ENCODE data around the gene GPHA2. TPM values are rescaled to one million over a fixed set of nuclear protein-coding genes. Genes with fewer than 3 reads are reported as not detected.

GPHA2 gene
- total and polyA plus RNA-seq, 10 of the 15 experiments (the other 5 are each of a cell fraction or from before 2014, with no cell fraction given) = not detected

DNA sequence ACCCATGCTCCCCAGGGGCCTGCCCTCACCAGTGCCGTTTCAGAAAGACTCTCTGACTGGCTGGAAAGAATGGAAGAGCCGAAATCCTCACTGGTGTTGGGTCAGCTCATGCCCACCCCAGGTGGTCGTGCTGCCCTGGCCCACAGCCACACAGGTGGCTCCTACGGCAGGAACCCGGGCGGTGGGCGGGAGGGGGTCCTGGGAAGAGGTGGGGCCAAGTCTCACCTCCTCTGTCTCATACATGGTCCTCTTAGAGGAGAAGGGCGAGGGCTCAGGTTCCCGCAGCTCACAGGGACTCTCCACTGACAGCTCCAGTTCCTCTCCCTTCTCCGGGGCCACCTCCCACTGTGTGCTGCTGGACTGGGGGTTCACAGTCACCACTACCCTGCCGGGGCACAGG, 26.9 kb downstream of the GPHA2 start (continued):
- no peak for TF ChIP-seq FOXK2 (IDR thresholded peaks at IDR 0.05)
- no peak for TF ChIP-seq RFX5 (IDR thresholded peaks at IDR 0.05; ENCODE audit: low read depth, low read length)
- no peak for TF ChIP-seq TCF7 (IDR thresholded peaks at IDR 0.05; ENCODE audit: borderline replicate concordance)
- TF ChIP-seq BACH1 (IDR thresholded peaks at IDR 0.05; ENCODE audit: borderline replicate concordance) = no peak
- TF ChIP-seq CHD2 (IDR thresholded peaks at IDR 0.05; ENCODE audit: borderline replicate concordance, low read depth, low read length) = no peak
- no peak for TF ChIP-seq MYB (IDR thresholded peaks at IDR 0.05; ENCODE audit: borderline replicate concordance, low read depth, low read length)
- no peak for TF ChIP-seq MEF2B (IDR thresholded peaks at IDR 0.05; ENCODE audit: partially characterized antibody, poor library complexity, severe bottlenecking)
- TF ChIP-seq, protein P1, sequence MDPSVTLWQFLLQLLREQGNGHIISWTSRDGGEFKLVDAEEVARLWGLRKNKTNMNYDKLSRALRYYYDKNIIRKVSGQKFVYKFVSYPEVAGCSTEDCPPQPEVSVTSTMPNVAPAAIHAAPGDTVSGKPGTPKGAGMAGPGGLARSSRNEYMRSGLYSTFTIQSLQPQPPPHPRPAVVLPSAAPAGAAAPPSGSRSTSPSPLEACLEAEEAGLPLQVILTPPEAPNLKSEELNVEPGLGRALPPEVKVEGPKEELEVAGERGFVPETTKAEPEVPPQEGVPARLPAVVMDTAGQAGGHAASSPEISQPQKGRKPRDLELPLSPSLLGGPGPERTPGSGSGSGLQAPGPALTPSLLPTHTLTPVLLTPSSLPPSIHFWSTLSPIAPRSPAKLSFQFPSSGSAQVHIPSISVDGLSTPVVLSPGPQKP (IDR thresholded peaks at IDR 0.05; ENCODE audit: low read depth, low read length) = no peak
- TF ChIP-seq MEF2A (IDR thresholded peaks at IDR 0.05; ENCODE audit: insufficient read depth, low read depth, low read length) = no peak

DNA sequence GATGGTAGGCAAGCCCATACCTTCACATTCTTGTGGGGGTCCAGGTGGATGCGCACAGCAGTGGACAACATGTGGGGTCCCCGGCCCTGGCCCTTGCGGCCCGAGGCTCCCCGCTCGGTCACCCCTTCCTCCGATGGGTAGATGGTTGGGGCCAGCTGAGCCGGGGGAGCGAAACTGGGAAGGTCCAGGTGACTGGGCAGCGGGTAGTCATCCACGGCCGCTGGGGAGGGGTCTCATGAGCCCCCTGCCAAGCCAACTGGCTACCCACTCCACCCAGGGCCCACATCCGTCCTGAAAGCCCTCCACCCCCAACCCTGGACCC, 29.4 kb downstream of the GPHA2 start:
- POLR2A ChIA-PET = no interaction called here
- RAD21 ChIA-PET (ENCODE audit: unreplicated experiment) = no interaction called here
- no peaks in the 10 kb centered on the region for H3K9me3 ChIP-seq (replicated peaks; ENCODE audit: control insufficient read depth, insufficient read depth, low read length)
- intact Hi-C loops (cut with micrococcal nuclease; ENCODE audit: unreplicated experiment) (no loop called here), in situ Hi-C loops (cut with MboI) (no loop called here)
- no peak for DNase-seq (ENCODE audit: low read depth, low spot score)
- CTCF ChIA-PET = no interaction called here
- BruUV-seq (replicated peaks) = no TSS peak
- H3K36me3 ChIP-seq (ENCODE audit: control insufficient read depth in 2 of 2, insufficient read depth in 2 of 2, low read length in 1 of 2) = peaks cover 0 to 7% of the 10 kb centered on the region in 2 experiments; a peak in 3 of 4 replicates
- H4K20me1 ChIP-seq (ENCODE audit: control insufficient read depth, insufficient read depth) = no peaks in the 10 kb centered on the region
- no peak overlapping the region for H3K4me3 ChIP-seq
- no peak overlapping the region for H3K27ac ChIP-seq (ENCODE audit: control insufficient read depth, insufficient read depth)
- SMC1A ChIA-PET (ENCODE audit: uncharacterized antibody, unreplicated experiment) = no interaction called here
- no peak for FAIRE-seq
- H2AFZ ChIP-seq (ENCODE audit: control insufficient read depth, low read depth, low read length) = no peak overlapping the region
- 87% methylated on average over 13 of the region's 13 CpGs for WGBS (ENCODE audit: insufficient coverage, insufficient replicate concordance, low lambda C conversion rate, missing lambda C conversion rate)
- H3K79me2 ChIP-seq (ENCODE audit: control insufficient read depth, insufficient read depth, low read length) = no peaks in the 10 kb centered on the region
- H3K27me3 ChIP-seq (replicated peaks in 1 of 2; ENCODE audit: control insufficient read depth in 2 of 2, insufficient read depth in 2 of 2, low read length in 1 of 2) = no peaks in the 10 kb centered on the region
- no peak for ATAC-seq
- H3K4me1 ChIP-seq (ENCODE audit: control insufficient read depth, insufficient read depth, low read length) = no peaks in the 10 kb centered on the region
- no peak overlapping the region for H3K9ac ChIP-seq (ENCODE audit: control insufficient read depth, insufficient read depth, low read length)
- no peak overlapping the region for H3K4me2 ChIP-seq (ENCODE audit: control insufficient read depth, insufficient read depth)
- no peak for TF ChIP-seq IKZF1 (conservative IDR thresholded peaks at IDR 0.05)
- no peak for TF ChIP-seq HDGF (IDR thresholded peaks at IDR 0.05)
- TF ChIP-seq BACH1 (IDR thresholded peaks at IDR 0.05; ENCODE audit: borderline replicate concordance) = no peak
- TF ChIP-seq KAT2A (conservative IDR thresholded peaks at IDR 0.05; ENCODE audit: control insufficient read depth, low read depth, low read length) = no peak
- TF ChIP-seq ZNF274 (IDR thresholded peaks at IDR 0.05; ENCODE audit: insufficient read depth, insufficient read length) = no peak
- TF ChIP-seq CREM (IDR thresholded peaks at IDR 0.05; ENCODE audit: low read depth) = no peak
- TF ChIP-seq HCFC1 (IDR thresholded peaks at IDR 0.05; ENCODE audit: low read length) = no peak
- TF ChIP-seq NFYA (IDR thresholded peaks at IDR 0.05; ENCODE audit: borderline replicate concordance, low read depth, low read length) = no peak
- TF ChIP-seq, protein P2, sequence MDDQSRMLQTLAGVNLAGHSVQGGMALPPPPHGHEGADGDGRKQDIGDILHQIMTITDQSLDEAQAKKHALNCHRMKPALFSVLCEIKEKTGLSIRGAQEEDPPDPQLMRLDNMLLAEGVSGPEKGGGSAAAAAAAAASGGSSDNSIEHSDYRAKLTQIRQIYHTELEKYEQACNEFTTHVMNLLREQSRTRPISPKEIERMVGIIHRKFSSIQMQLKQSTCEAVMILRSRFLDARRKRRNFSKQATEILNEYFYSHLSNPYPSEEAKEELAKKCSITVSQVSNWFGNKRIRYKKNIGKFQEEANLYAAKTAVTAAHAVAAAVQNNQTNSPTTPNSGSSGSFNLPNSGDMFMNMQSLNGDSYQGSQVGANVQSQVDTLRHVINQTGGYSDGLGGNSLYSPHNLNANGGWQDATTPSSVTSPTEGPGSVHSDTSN (IDR thresholded peaks at IDR 0.05; ENCODE audit: insufficient replicate concordance, low read depth, low read length) = no peak
- no peak for TF ChIP-seq SUZ12 (IDR thresholded peaks at IDR 0.05; ENCODE audit: unreplicated experiment)
- no peak for TF ChIP-seq SMAD5 (IDR thresholded peaks at IDR 0.05; ENCODE audit: low read depth)

Measured in GM12878 (cell line).